SK-N-MC (cell line): Measurements from ENCODE around the gene SH3BP5.

Source experiments
- DNase-seq: peaks from one replicate; pipeline ENCODE4 v3.0.0-alpha.2; 2011; ENCODE audit warnings: low read depth, low spot score
- H3K27ac ChIP-seq: fragments of 200-600 bp; sonication (generic); 2 replicates; pipeline ENCODE4 v1.5.1; 2016; ENCODE audit warnings: mixed run types
- H3K36me3 ChIP-seq: fragments of 200-600 bp; sonication (generic); 2 replicates; pipeline ENCODE4 v1.6.1; 2017; ENCODE audit warnings: antibody characterized with exemption, low read length, mixed read lengths; ENCODE audit not compliant: insufficient read depth
- H3K4me3 ChIP-seq: fragments of 200-600 bp; sonication (generic); 2 replicates; pipeline ENCODE4 v1.5.1; 2016
- H3K9ac ChIP-seq: fragments of 200-600 bp; sonication (generic); 2 replicates; pipeline ENCODE4 v1.8.0; 2017; ENCODE audit warnings: mixed run types, mixed read lengths; ENCODE audit not compliant: insufficient read length
- H3K9me3 ChIP-seq: fragments of 200-600 bp; sonication (generic); 2 replicates; pipeline ENCODE4 v1.6.1; 2017; ENCODE audit warnings: low read depth, mild to moderate bottlenecking, antibody characterized with exemption, low read length, moderate library complexity, mixed read lengths
- EZH2 ChIP-seq: fragments of 200-600 bp; sonication (generic); IDR thresholded peaks from one replicate; pipeline ENCODE4 v1.6.1; 2017; ENCODE audit warnings: antibody characterized with exemption
- FOXP2 ChIP-seq: optimal IDR thresholded peaks from 2 replicates; pipeline ENCODE3; 2011; ENCODE audit warnings: mild to moderate bottlenecking, moderate library complexity; ENCODE audit not compliant: insufficient read depth; ENCODE audit errors: extremely low read length, control extremely low read depth
- POLR2AphosphoS5 ChIP-seq: IDR thresholded peaks from 2 replicates; pipeline ENCODE4 v1.6.1; 2012; ENCODE audit warnings: mild to moderate bottlenecking, low read depth, low read length, borderline replicate concordance

Gene SH3BP5

GRCh38 chr3:15310491-15311370, 21.7 kb downstream of the SH3BP5 start:
- no peak overlapping the region for H3K27ac ChIP-seq
- no peak overlapping the region for H3K9ac ChIP-seq
- DNase-seq: no peak
- no peaks in the 10 kb centered on the region for H3K9me3 ChIP-seq
- H3K4me3 ChIP-seq: no peak overlapping the region
- TF ChIP-seq POLR2AphosphoS5 (no peak), EZH2 (no peak), FOXP2 (no peak)
- no peaks in the 10 kb centered on the region for H3K36me3 ChIP-seq

- DNase-seq: no peak
- no peak overlapping the region for H3K27ac ChIP-seq
- no peak for TF ChIP-seq FOXP2
- TF ChIP-seq POLR2AphosphoS5: no peak
- TF ChIP-seq EZH2: no peak
Observed at GRCh38 chr3:15309662-15310335, 22.6 kb downstream of the SH3BP5 start.

GRCh38 chr3:15307580-15307979, 24.8 kb downstream of the SH3BP5 start:
- DNase-seq: no peak
- Histone ChIP-seq H3K36me3 (no peaks in the 10 kb centered on the region), H3K9me3 (no peaks in the 10 kb centered on the region), H3K4me3 (no peak overlapping the region), H3K27ac (no peak overlapping the region), H3K9ac (no peak overlapping the region)
- TF ChIP-seq EZH2 (no peak), FOXP2 (no peak), POLR2AphosphoS5 (no peak)

More at GRCh38 chr3:15309662-15310335, 22.6 kb downstream of the SH3BP5 start:
- Histone ChIP-seq H3K36me3 (no peaks in the 10 kb centered on the region), H3K9me3 (no peaks in the 10 kb centered on the region), H3K9ac (no peak overlapping the region), H3K4me3 (no peak overlapping the region)

- H3K9me3 ChIP-seq: no peaks in the 10 kb centered on the region
- no peak for DNase-seq
- no peak overlapping the region for H3K4me3 ChIP-seq
- H3K9ac ChIP-seq: no peak overlapping the region
- TF ChIP-seq POLR2AphosphoS5 (no peak), FOXP2 (no peak), EZH2 (no peak)
- no peak overlapping the region for H3K27ac ChIP-seq
- no peaks in the 10 kb centered on the region for H3K36me3 ChIP-seq
Observed at GRCh38 chr3:15306979-15307359, 25.4 kb downstream of the SH3BP5 start.

GRCh38 chr3:15305359-15305844, 27.0 kb downstream of the SH3BP5 start:
- H3K4me3 ChIP-seq: no peak overlapping the region
- TF ChIP-seq EZH2: no peak
- TF ChIP-seq FOXP2: no peak
- no peak for TF ChIP-seq POLR2AphosphoS5
- H3K9me3 ChIP-seq: no peaks in the 10 kb centered on the region
- H3K27ac ChIP-seq: no peak overlapping the region
- no peak for DNase-seq
- no peak overlapping the region for H3K9ac ChIP-seq
- H3K36me3 ChIP-seq: no peaks in the 10 kb centered on the region

GRCh38 chr3:15303728-15304127, 28.7 kb downstream of the SH3BP5 start:
- Histone ChIP-seq H3K36me3 (no peaks in the 10 kb centered on the region), H3K27ac (no peak overlapping the region), H3K9ac (no peak overlapping the region), H3K9me3 (no peaks in the 10 kb centered on the region), H3K4me3 (no peak overlapping the region)
- TF ChIP-seq POLR2AphosphoS5 (no peak), EZH2 (no peak), FOXP2 (no peak)
- no peak for DNase-seq

GRCh38 chr3:15303216-15303615, 29.2 kb downstream of the SH3BP5 start:
- H3K36me3 ChIP-seq: no peaks in the 10 kb centered on the region
- no peak for DNase-seq

GRCh38 chr3:15301761-15302160, 30.6 kb downstream of the SH3BP5 start:
- H3K4me3 ChIP-seq: no peak overlapping the region
- no peak for DNase-seq
- no peak overlapping the region for H3K9ac ChIP-seq
- no peaks in the 10 kb centered on the region for H3K9me3 ChIP-seq
- H3K27ac ChIP-seq: no peak overlapping the region
- TF ChIP-seq EZH2: no peak
- TF ChIP-seq FOXP2: no peak
- TF ChIP-seq POLR2AphosphoS5: no peak
- H3K36me3 ChIP-seq: no peaks in the 10 kb centered on the region

More at GRCh38 chr3:15303216-15303615, 29.2 kb downstream of the SH3BP5 start:
- Histone ChIP-seq H3K4me3 (no peak overlapping the region), H3K9ac (no peak overlapping the region), H3K9me3 (no peaks in the 10 kb centered on the region), H3K27ac (no peak overlapping the region)
- TF ChIP-seq POLR2AphosphoS5: no peak
- TF ChIP-seq FOXP2: no peak
- no peak for TF ChIP-seq EZH2
